ENCODE results near the gene ARHGAP10. TPM values are rescaled to one million over a fixed set of nuclear protein-coding genes. Genes with fewer than 3 reads are reported as not detected.

ARHGAP10 gene
- total RNA-seq, 1 experiment from 2014 or later = 11.7 TPM

GRCh38 chr4:148004228-148004857, 272.5 kb downstream of the ARHGAP10 start:
- Histone ChIP-seq H3K4me1 (ENCODE audit: control insufficient read depth, insufficient read depth, low read length) (peaks cover 2% of the 10 kb centered on the region; the same call in 1 of the 2 replicates), H3K4me3 (ENCODE audit: low read depth in 2 of 2, low read length in 2 of 2) (no peak overlapping the region), H3K27ac (ENCODE audit: low read length) (no peak overlapping the region), H3K9me3 (ENCODE audit: control insufficient read depth, insufficient read depth, low read depth, low read length) (no peaks in the 10 kb centered on the region), H3K36me3 (ENCODE audit: control insufficient read depth, insufficient read depth, low read length) (no peaks in the 10 kb centered on the region), H3K27me3 (ENCODE audit: control insufficient read depth, insufficient read depth, low read length) (no peaks in the 10 kb centered on the region)
- no TSS peak for BruUV-seq (replicated peaks)
- ChIA-PET POLR2A (no interaction called here), CTCF (interaction anchor here (0.6 kb wide), 1 partner anchor 21 kb away, joined by 9 read pairs; no protein-coding TSS in a partner anchor)
- ATAC-seq = no peak
- no peak for DNase-seq (ENCODE audit: low read depth, low spot score)
- in situ Hi-C loops (cut with HindIII; ENCODE audit: low pct_unique_long_range_greater_than_20kb, low sequenced_read_pairs) (no loop called here), intact Hi-C loops (cut with micrococcal nuclease; ENCODE audit: unreplicated experiment) (no loop called here)
- TF ChIP-seq POLR2AphosphoS5 (IDR thresholded peaks at IDR 0.05; ENCODE audit: low read depth, low read length) (no peak), CTCF (IDR thresholded peaks at IDR 0.05) (no peak), REST (IDR thresholded peaks at IDR 0.05; ENCODE audit: insufficient read depth in 1 of 2, low read depth in 2 of 2, low read length in 1 of 2) (no peak), TCF7L2 (IDR thresholded peaks at IDR 0.05; ENCODE audit: low read depth, low read length) (no peak), SIN3A (IDR thresholded peaks at IDR 0.05; ENCODE audit: borderline replicate concordance, insufficient read depth, low read depth, low read length) (no peak)

- in situ Hi-C loops (cut with HindIII; ENCODE audit: low pct_unique_long_range_greater_than_20kb, low sequenced_read_pairs) (no loop called here), intact Hi-C loops (cut with micrococcal nuclease; ENCODE audit: unreplicated experiment) (no loop called here)
- no TSS peak for BruUV-seq (replicated peaks)
- no peak overlapping the region for H3K4me3 ChIP-seq (ENCODE audit: low read depth in 2 of 2, low read length in 2 of 2)
- H3K4me1 ChIP-seq (ENCODE audit: control insufficient read depth, insufficient read depth, low read length) = peaks cover 2% of the 10 kb centered on the region; the same call in 1 of the 2 replicates
- H3K27me3 ChIP-seq (ENCODE audit: control insufficient read depth, insufficient read depth, low read length) = no peaks in the 10 kb centered on the region
- H3K36me3 ChIP-seq (ENCODE audit: control insufficient read depth, insufficient read depth, low read length) = no peaks in the 10 kb centered on the region
- H3K27ac ChIP-seq (ENCODE audit: low read length) = no peak overlapping the region
- no peaks in the 10 kb centered on the region for H3K9me3 ChIP-seq (ENCODE audit: control insufficient read depth, insufficient read depth, low read depth, low read length)
- ChIA-PET CTCF (interaction anchor here (0.6 kb wide), 1 partner anchor 752 kb away, joined by 6 read pairs; no protein-coding TSS in a partner anchor), POLR2A (no interaction called here)
- DNase-seq (ENCODE audit: low read depth, low spot score) (no peak), ATAC-seq (no peak)
- TF ChIP-seq SIN3A (IDR thresholded peaks at IDR 0.05; ENCODE audit: borderline replicate concordance, insufficient read depth, low read depth, low read length) = no peak
- TF ChIP-seq POLR2AphosphoS5 (IDR thresholded peaks at IDR 0.05; ENCODE audit: low read depth, low read length) = no peak
- no peak for TF ChIP-seq TCF7L2 (IDR thresholded peaks at IDR 0.05; ENCODE audit: low read depth, low read length)
- TF ChIP-seq CTCF (IDR thresholded peaks at IDR 0.05) = no peak
- TF ChIP-seq REST (IDR thresholded peaks at IDR 0.05; ENCODE audit: insufficient read depth in 1 of 2, low read depth in 2 of 2, low read length in 1 of 2) = no peak
Observed at GRCh38 chr4:148006001-148006400, 274.1 kb downstream of the ARHGAP10 start.

All from Panc1 (cell line).